Measurements from ENCODE around the gene RILPL2.
A peak's percentile ranks its signal among the peaks of the same experiment; 100 is the strongest.

RILPL2 gene

GRCh38 chr12:123444092-123445026 is 7.9 kb upstream of the RILPL2 start:
- Histone ChIP-seq H3K4me1 (ENCODE audit: control insufficient read depth, insufficient read depth, low read depth, low read length) (no peaks in the 10 kb centered on the region), H2BK120ac (ENCODE audit: low read depth, low read length) (no peak overlapping the region), H2AFZ (ENCODE audit: low read depth, low read length) (no peak overlapping the region), H2BK5ac (ENCODE audit: low read depth, low read length, poor library complexity, severe bottlenecking) (no peak overlapping the region), H3K4me3 (ENCODE audit: insufficient read depth in 1 of 2, low read depth in 1 of 2, low read length in 2 of 2) (no peak overlapping the region), H3K9me3 (ENCODE audit: control insufficient read depth, low read length) (no peaks in the 10 kb centered on the region), H3K9ac (ENCODE audit: low read length) (peak overlapping the region; percentile 37), H3K79me1 (replicated peaks; ENCODE audit: low read length, poor library complexity, severe bottlenecking) (no peaks in the 10 kb centered on the region), H3K4me2 (ENCODE audit: low read length, poor library complexity, severe bottlenecking) (no peak overlapping the region), H3K18ac (ENCODE audit: low read depth in 1 of 2, low read length in 2 of 2) (no peak overlapping the region), H3K4ac (ENCODE audit: low read depth in 1 of 2, low read length in 2 of 2) (no peak overlapping the region), H2AK5ac (ENCODE audit: low read length, severe bottlenecking) (no peak overlapping the region), H3K36me3 (ENCODE audit: control insufficient read depth in 1 of 2, insufficient read depth in 2 of 2, low read depth in 1 of 2, low read length in 2 of 2) (no peaks in the 10 kb centered on the region), H3K27ac (ENCODE audit: low read length, poor library complexity, severe bottlenecking) (no peak overlapping the region), H3K23ac (ENCODE audit: low read length in 2 of 2) (no peak overlapping the region), H3K27me3 (ENCODE audit: control insufficient read depth in 1 of 2, insufficient read depth in 1 of 2, low read length in 2 of 2) (no peaks in the 10 kb centered on the region), H3K14ac (ENCODE audit: low read length in 2 of 2) (no peak overlapping the region), H4K8ac (ENCODE audit: low read length) (no peak overlapping the region), H2BK12ac (ENCODE audit: low read length in 2 of 2) (no peak overlapping the region), H2BK15ac (ENCODE audit: low read depth, poor library complexity, severe bottlenecking) (no peak overlapping the region), H4K91ac (ENCODE audit: low read length) (no peak overlapping the region)
- DNase-seq = peak; percentile 70
- 95% methylated on average over 5 of the region's 8 CpGs for WGBS

- Histone ChIP-seq H3K4me3 (ENCODE audit: insufficient read depth in 1 of 2, low read depth in 1 of 2, low read length in 2 of 2) (no peak overlapping the region), H3K4me2 (ENCODE audit: low read length, poor library complexity, severe bottlenecking) (no peak overlapping the region), H2BK12ac (ENCODE audit: low read length in 2 of 2) (no peak overlapping the region), H3K36me3 (ENCODE audit: control insufficient read depth in 1 of 2, insufficient read depth in 2 of 2, low read depth in 1 of 2, low read length in 2 of 2) (no peaks in the 10 kb centered on the region), H3K18ac (ENCODE audit: low read depth in 1 of 2, low read length in 2 of 2) (no peak overlapping the region), H4K91ac (ENCODE audit: low read length) (no peak overlapping the region), H3K14ac (ENCODE audit: low read length in 2 of 2) (no peak overlapping the region), H3K9ac (ENCODE audit: low read length) (no peak overlapping the region), H3K79me1 (replicated peaks; ENCODE audit: low read length, poor library complexity, severe bottlenecking) (no peaks in the 10 kb centered on the region), H3K27ac (ENCODE audit: low read length, poor library complexity, severe bottlenecking) (no peak overlapping the region), H3K4me1 (ENCODE audit: control insufficient read depth, insufficient read depth, low read depth, low read length) (no peaks in the 10 kb centered on the region), H4K8ac (ENCODE audit: low read length) (no peak overlapping the region), H3K27me3 (ENCODE audit: control insufficient read depth in 1 of 2, insufficient read depth in 1 of 2, low read length in 2 of 2) (no peaks in the 10 kb centered on the region), H2BK15ac (ENCODE audit: low read depth, poor library complexity, severe bottlenecking) (no peak overlapping the region), H3K23ac (ENCODE audit: low read length in 2 of 2) (no peak overlapping the region), H2BK120ac (ENCODE audit: low read depth, low read length) (no peak overlapping the region), H3K4ac (ENCODE audit: low read depth in 1 of 2, low read length in 2 of 2) (no peak overlapping the region), H2AK5ac (ENCODE audit: low read length, severe bottlenecking) (no peak overlapping the region), H3K9me3 (ENCODE audit: control insufficient read depth, low read length) (no peaks in the 10 kb centered on the region), H2BK5ac (ENCODE audit: low read depth, low read length, poor library complexity, severe bottlenecking) (no peak overlapping the region), H2AFZ (ENCODE audit: low read depth, low read length) (no peak overlapping the region)
- DNase-seq = no peak
- 96% methylated on average over 3 of the region's 4 CpGs for WGBS
These were observed 6.3 kb upstream of the RILPL2 start for GRCh38 chr12:123442774-123443173.

GRCh38 chr12:123441523-123442164 is 5.2 kb upstream of the RILPL2 start:
- H3K18ac ChIP-seq (ENCODE audit: low read depth in 1 of 2, low read length in 2 of 2) = no peak overlapping the region
- H4K8ac ChIP-seq (ENCODE audit: low read length) = no peak overlapping the region
- H3K9ac ChIP-seq (ENCODE audit: low read length) = no peak overlapping the region
- H2AFZ ChIP-seq (ENCODE audit: low read depth, low read length) = peak overlapping the region; percentile 14
- no peak overlapping the region for H3K14ac ChIP-seq (ENCODE audit: low read length in 2 of 2)
- no peak overlapping the region for H3K23ac ChIP-seq (ENCODE audit: low read length in 2 of 2)
- no peak overlapping the region for H4K91ac ChIP-seq (ENCODE audit: low read length)
- H3K79me1 ChIP-seq (replicated peaks; ENCODE audit: low read length, poor library complexity, severe bottlenecking) = no peaks in the 10 kb centered on the region
- H2BK120ac ChIP-seq (ENCODE audit: low read depth, low read length) = no peak overlapping the region
- no peak overlapping the region for H2BK15ac ChIP-seq (ENCODE audit: low read depth, poor library complexity, severe bottlenecking)
- no peak overlapping the region for H2BK12ac ChIP-seq (ENCODE audit: low read length in 2 of 2)
- H3K4ac ChIP-seq (ENCODE audit: low read depth in 1 of 2, low read length in 2 of 2) = no peak overlapping the region
- no peak overlapping the region for H3K4me3 ChIP-seq (ENCODE audit: insufficient read depth in 1 of 2, low read depth in 1 of 2, low read length in 2 of 2)
- 90% methylated on average over 13 of the region's 13 CpGs for WGBS
- DNase-seq = no peak
- no peak overlapping the region for H3K4me2 ChIP-seq (ENCODE audit: low read length, poor library complexity, severe bottlenecking)
- H3K27ac ChIP-seq (ENCODE audit: low read length, poor library complexity, severe bottlenecking) = no peak overlapping the region
- H3K36me3 ChIP-seq (ENCODE audit: control insufficient read depth in 1 of 2, insufficient read depth in 2 of 2, low read depth in 1 of 2, low read length in 2 of 2) = no peaks in the 10 kb centered on the region
- no peak overlapping the region for H2AK5ac ChIP-seq (ENCODE audit: low read length, severe bottlenecking)
- no peaks in the 10 kb centered on the region for H3K9me3 ChIP-seq (ENCODE audit: control insufficient read depth, low read length)
- H3K4me1 ChIP-seq (ENCODE audit: control insufficient read depth, insufficient read depth, low read depth, low read length) = peaks cover 4% of the 10 kb centered on the region
- H3K27me3 ChIP-seq (ENCODE audit: control insufficient read depth in 1 of 2, insufficient read depth in 1 of 2, low read length in 2 of 2) = no peaks in the 10 kb centered on the region
- H2BK5ac ChIP-seq (ENCODE audit: low read depth, low read length, poor library complexity, severe bottlenecking) = no peak overlapping the region

GRCh38 chr12:123435636-123436016 is 858 bp downstream of the RILPL2 start:
- no peak overlapping the region for H3K4ac ChIP-seq (ENCODE audit: low read depth in 1 of 2, low read length in 2 of 2)
- 86% methylated on average over 5 of the region's 5 CpGs for WGBS
- no peaks in the 10 kb centered on the region for H3K9me3 ChIP-seq (ENCODE audit: control insufficient read depth, low read length)
- H2BK12ac ChIP-seq (ENCODE audit: low read length in 2 of 2) = no peak overlapping the region
- H2BK5ac ChIP-seq (ENCODE audit: low read depth, low read length, poor library complexity, severe bottlenecking) = no peak overlapping the region
- H2BK120ac ChIP-seq (ENCODE audit: low read depth, low read length) = no peak overlapping the region
- peak overlapping the region; percentile 83 to 96 for H3K4me3 ChIP-seq (ENCODE audit: insufficient read depth in 1 of 2, low read depth in 1 of 2, low read length in 2 of 2)
- peak overlapping the region; percentile 69 to 88 for H3K18ac ChIP-seq (ENCODE audit: low read depth in 1 of 2, low read length in 2 of 2)
- H3K36me3 ChIP-seq (ENCODE audit: control insufficient read depth in 1 of 2, insufficient read depth in 2 of 2, low read depth in 1 of 2, low read length in 2 of 2) = no peaks in the 10 kb centered on the region
- peaks cover 11% of the 10 kb centered on the region for H3K79me1 ChIP-seq (replicated peaks; ENCODE audit: low read length, poor library complexity, severe bottlenecking)
- peak overlapping the region; percentile 94 for H3K9ac ChIP-seq (ENCODE audit: low read length)
- peak overlapping the region; percentile 85 for H3K4me2 ChIP-seq (ENCODE audit: low read length, poor library complexity, severe bottlenecking)
- H2AFZ ChIP-seq (ENCODE audit: low read depth, low read length) = peak overlapping the region; percentile 93
- peaks cover 17% of the 10 kb centered on the region for H3K4me1 ChIP-seq (ENCODE audit: control insufficient read depth, insufficient read depth, low read depth, low read length)
- no peak overlapping the region for H3K14ac ChIP-seq (ENCODE audit: low read length in 2 of 2)
- no peak for DNase-seq
- H3K27me3 ChIP-seq (ENCODE audit: control insufficient read depth in 1 of 2, insufficient read depth in 1 of 2, low read length in 2 of 2) = no peaks in the 10 kb centered on the region
- no peak overlapping the region for H2AK5ac ChIP-seq (ENCODE audit: low read length, severe bottlenecking)
- H2BK15ac ChIP-seq (ENCODE audit: low read depth, poor library complexity, severe bottlenecking) = no peak overlapping the region
- H3K27ac ChIP-seq (ENCODE audit: low read length, poor library complexity, severe bottlenecking) = no peak overlapping the region
- no peak overlapping the region for H3K23ac ChIP-seq (ENCODE audit: low read length in 2 of 2)
- H4K8ac ChIP-seq (ENCODE audit: low read length) = peak overlapping the region; percentile 74
- peak overlapping the region; percentile 4 for H4K91ac ChIP-seq (ENCODE audit: low read length)
